HEK293 (cell line): ENCODE measurements around the gene CPNE8.

ENCODE experiments used
- CTCF ChIA-PET: fragments of 350-600 bp; formaldehyde crosslinking; extraction: SDS; loops from one replicate; lab custom pipeline; 2021; ENCODE audit warnings: antibody characterized with exemption; lab: Yijun Ruan, JAX
- POLR2A ChIA-PET: fragments of 300-600 bp; formaldehyde crosslinking; extraction: SDS; loops from one replicate; lab custom pipeline; 2020; ENCODE audit warnings: antibody characterized with exemption, inconsistent platforms; lab: Yijun Ruan, JAX
- H3K27ac ChIP-seq: fragments of 200-500 bp; sonication (Bioruptor generic); 2 replicates; pipeline ENCODE4 v1.5.1; 2014; ENCODE audit warnings: low read depth, low read length, control low read depth, inconsistent platforms; ENCODE audit errors: extremely low read depth
- H3K36me3 ChIP-seq, 2 experiments: fragments of 200-500 bp in 1 of 2; sonication (Bioruptor generic) in 1 of 2; 1 replicate in 1 of 2; 2 replicates in 1 of 2; pipeline ENCODE4 v1.5.1; 2014 to 2017; ENCODE audit warnings: inconsistent platforms in 2 of 2, low read length in 2 of 2; ENCODE audit not compliant: control insufficient read depth in 2 of 2, insufficient read depth in 1 of 2
- H3K4me1 ChIP-seq: fragments of 200-500 bp; sonication (Bioruptor generic); 2 replicates; pipeline ENCODE4 v1.5.1; 2014; ENCODE audit warnings: mild to moderate bottlenecking, low read length, inconsistent platforms; ENCODE audit not compliant: control insufficient read depth, insufficient read depth
- H3K4me3 ChIP-seq: 2 replicates; pipeline ENCODE4 v1.5.1; 2011; ENCODE audit warnings: low read depth, mild to moderate bottlenecking, control low read depth, low read length, moderate library complexity
- H3K9me3 ChIP-seq: fragments of 200-500 bp; sonication (Bioruptor generic); 2 replicates; pipeline ENCODE4 v1.5.1; 2014; ENCODE audit warnings: low read depth, low read length, inconsistent platforms; ENCODE audit not compliant: control insufficient read depth, insufficient read depth
- BCL11A ChIP-seq: fragments of 450-650 bp; formaldehyde crosslinking; IDR thresholded peaks from 2 replicates; pipeline ENCODE4 v1.5.1; 2016; ENCODE audit warnings: low read depth, missing biosample characterization, missing genetic modification characterization
- HOXC10 ChIP-seq: sonication (generic); formaldehyde crosslinking; IDR thresholded peaks from 2 replicates; pipeline ENCODE4 v1.8.1; 2023; ENCODE audit warnings: mild to moderate bottlenecking, missing genetic modification reagents
- KLF1 ChIP-seq: fragments of 450-650 bp; formaldehyde crosslinking; IDR thresholded peaks from 2 replicates; pipeline ENCODE4 v1.5.1; 2016; ENCODE audit warnings: missing biosample characterization, missing genetic modification characterization
- KLF8 ChIP-seq: fragments of 450-650 bp; formaldehyde crosslinking; IDR thresholded peaks from 2 replicates; pipeline ENCODE4 v1.5.1; 2016; ENCODE audit warnings: missing biosample characterization, missing genetic modification characterization
- OVOL3 ChIP-seq: fragments of 450-650 bp; formaldehyde crosslinking; IDR thresholded peaks from 2 replicates; pipeline ENCODE4 v1.5.1; 2016; ENCODE audit warnings: missing biosample characterization, missing genetic modification characterization
- SETDB1 ChIP-seq: IDR thresholded peaks from one replicate; pipeline ENCODE4 v1.6.1; 2017; ENCODE audit warnings: mild to moderate bottlenecking, low read length, moderate library complexity, mixed read lengths; ENCODE audit not compliant: insufficient read length
- WT1 ChIP-seq: fragments of 450-650 bp; formaldehyde crosslinking; IDR thresholded peaks from 2 replicates; pipeline ENCODE4 v1.5.1; 2016; ENCODE audit warnings: missing biosample characterization, missing genetic modification characterization
- YY2 ChIP-seq: fragments of 450-650 bp; formaldehyde crosslinking; IDR thresholded peaks from 2 replicates; pipeline ENCODE4 v1.5.1; 2016; ENCODE audit warnings: missing biosample characterization, missing genetic modification characterization
- ZBTB7A ChIP-seq: fragments of 450-650 bp; formaldehyde crosslinking; IDR thresholded peaks from 2 replicates; pipeline ENCODE4 v1.5.1; 2016; ENCODE audit warnings: low read depth, missing biosample characterization, missing genetic modification characterization
- ZFP3 ChIP-seq: fragments of 450-650 bp; formaldehyde crosslinking; IDR thresholded peaks from 2 replicates; pipeline ENCODE4 v1.5.1; 2016; ENCODE audit warnings: low read depth, missing biosample characterization, missing genetic modification characterization
- ZNF10 ChIP-seq: fragments of 450-650 bp; formaldehyde crosslinking; IDR thresholded peaks from 2 replicates; pipeline ENCODE4 v1.5.1; 2017; ENCODE audit warnings: missing biosample characterization, missing genetic modification characterization
- ZNF16 ChIP-seq: fragments of 450-650 bp; formaldehyde crosslinking; IDR thresholded peaks from 2 replicates; pipeline ENCODE4 v1.5.1; 2016; ENCODE audit warnings: low read depth, missing biosample characterization, missing genetic modification characterization
- ZNF202 ChIP-seq: fragments of 450-650 bp; formaldehyde crosslinking; IDR thresholded peaks from 2 replicates; pipeline ENCODE4 v1.5.1; 2016; ENCODE audit warnings: missing biosample characterization, missing genetic modification characterization, borderline replicate concordance
- ZNF211 ChIP-seq: fragments of 450-650 bp; formaldehyde crosslinking; IDR thresholded peaks from 2 replicates; pipeline ENCODE4 v1.5.1; 2016; ENCODE audit warnings: low read depth, missing biosample characterization, missing genetic modification characterization
- ZNF221 ChIP-seq: fragments of 450-650 bp; formaldehyde crosslinking; IDR thresholded peaks from 2 replicates; pipeline ENCODE4 v1.5.1; 2017; ENCODE audit warnings: missing biosample characterization, missing genetic modification characterization, borderline replicate concordance
- ZNF335 ChIP-seq: fragments of 450-650 bp; formaldehyde crosslinking; conservative IDR thresholded peaks from 2 replicates; pipeline ENCODE4 v1.5.1; 2016; ENCODE audit warnings: missing biosample characterization, missing genetic modification characterization
- ZNF366 ChIP-seq: fragments of 450-650 bp; formaldehyde crosslinking; conservative IDR thresholded peaks from 2 replicates; pipeline ENCODE4 v1.5.1; 2016; ENCODE audit warnings: missing biosample characterization, missing genetic modification characterization
- ZNF394 ChIP-seq: fragments of 450-650 bp; formaldehyde crosslinking; IDR thresholded peaks from 2 replicates; pipeline ENCODE4 v1.5.1; 2016; ENCODE audit warnings: missing biosample characterization, missing genetic modification characterization, mild to moderate bottlenecking, moderate library complexity, borderline replicate concordance
- ZNF423 ChIP-seq: fragments of 450-650 bp; formaldehyde crosslinking; IDR thresholded peaks from 2 replicates; pipeline ENCODE4 v1.5.1; 2016; ENCODE audit warnings: missing biosample characterization, missing genetic modification characterization
- ZNF48 ChIP-seq: fragments of 450-650 bp; formaldehyde crosslinking; IDR thresholded peaks from 2 replicates; pipeline ENCODE4 v1.5.1; 2016; ENCODE audit warnings: missing biosample characterization, missing genetic modification characterization
- ZNF501 ChIP-seq: fragments of 450-650 bp; formaldehyde crosslinking; IDR thresholded peaks from 2 replicates; pipeline ENCODE4 v1.5.1; 2016; ENCODE audit warnings: missing biosample characterization, missing genetic modification characterization
- ZNF548 ChIP-seq: fragments of 450-650 bp; formaldehyde crosslinking; IDR thresholded peaks from 2 replicates; pipeline ENCODE4 v1.5.1; 2016; ENCODE audit warnings: missing biosample characterization, missing genetic modification characterization
- ZNF623 ChIP-seq: fragments of 450-650 bp; formaldehyde crosslinking; IDR thresholded peaks from 2 replicates; pipeline ENCODE4 v1.5.1; 2016; ENCODE audit warnings: missing biosample characterization, missing genetic modification characterization
- ZNF654 ChIP-seq: fragments of 450-650 bp; formaldehyde crosslinking; IDR thresholded peaks from 2 replicates; pipeline ENCODE4 v1.5.1; 2016; ENCODE audit warnings: low read depth, missing biosample characterization, missing genetic modification characterization
- ZNF660 ChIP-seq: fragments of 450-650 bp; IDR thresholded peaks from 2 replicates; pipeline ENCODE4 v1.5.1; 2018; ENCODE audit warnings: missing biosample characterization, mild to moderate bottlenecking, missing genetic modification characterization
- ZNF670 ChIP-seq: fragments of 450-650 bp; formaldehyde crosslinking; IDR thresholded peaks from 2 replicates; pipeline ENCODE4 v1.5.1; 2016; ENCODE audit warnings: missing biosample characterization, missing genetic modification characterization, low read depth
- ZNF677 ChIP-seq: fragments of 450-650 bp; IDR thresholded peaks from 2 replicates; pipeline ENCODE4 v1.5.0; 2018; ENCODE audit warnings: missing biosample characterization, mild to moderate bottlenecking, missing genetic modification characterization, moderate library complexity
- ZXDB ChIP-seq: fragments of 450-650 bp; formaldehyde crosslinking; IDR thresholded peaks from 2 replicates; pipeline ENCODE4 v1.5.1; 2016; ENCODE audit warnings: missing biosample characterization, missing genetic modification characterization
- TF ChIP-seq, protein P1 (sequence below): fragments of 450-650 bp; formaldehyde crosslinking; IDR thresholded peaks from 2 replicates; pipeline ENCODE4 v1.5.1; 2017; ENCODE audit warnings: missing biosample characterization, missing genetic modification characterization
- TF ChIP-seq, protein P2 (sequence below): fragments of 450-650 bp; formaldehyde crosslinking; IDR thresholded peaks from 2 replicates; pipeline ENCODE4 v1.5.0; 2017; ENCODE audit warnings: missing biosample characterization, missing genetic modification characterization, borderline replicate concordance
- TF ChIP-seq, protein P3 (sequence below): fragments of 450-650 bp; formaldehyde crosslinking; IDR thresholded peaks from 2 replicates; pipeline ENCODE4 v1.5.1; 2016; ENCODE audit warnings: missing biosample characterization, missing genetic modification characterization

The CPNE8 gene

DNA sequence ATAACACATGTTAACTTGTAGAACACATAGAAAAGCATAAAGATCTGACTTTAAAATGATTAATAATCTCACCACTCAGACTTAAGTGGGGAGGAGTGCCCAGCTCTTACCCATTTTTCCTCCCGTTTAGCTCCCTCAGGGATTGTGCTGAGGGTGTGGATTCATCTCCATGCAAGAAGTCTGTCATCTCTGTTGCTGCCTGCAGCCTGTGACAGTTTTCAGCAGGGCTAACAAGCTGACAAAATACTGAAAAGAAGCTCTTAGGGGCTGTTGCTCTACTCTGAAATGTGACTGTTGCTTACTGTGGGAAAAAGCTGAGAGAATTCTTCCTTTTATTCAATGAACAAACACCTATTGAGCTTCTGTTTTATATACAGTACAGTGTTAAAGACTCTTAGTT, 216.2 kb downstream of the CPNE8 start:
- CTCF ChIA-PET, result interaction anchor here (0.5 kb wide), 1 partner anchor 19 kb away, joined by 3 read pairs; no protein-coding TSS in a partner anchor
- Histone ChIP-seq H3K4me1 (no peaks in the 10 kb centered on the region), H3K36me3 (peaks cover 0 to 5% of the 10 kb centered on the region in 2 experiments; a peak in 1 of 3 replicates), H3K9me3 (no peaks in the 10 kb centered on the region), H3K4me3 (no peak overlapping the region), H3K27ac (no peak overlapping the region)
- TF ChIP-seq YY2 (tag by site-specific recombination) (no peak), ZXDB (tag by site-specific recombination) (no peak), ZNF335 (tag by site-specific recombination) (no peak), ZNF394 (tag by site-specific recombination) (no peak), SETDB1 (no peak), BCL11A (no peak), OVOL3 (no peak), ZNF48 (no peak)
- TF ChIP-seq, protein P1, sequence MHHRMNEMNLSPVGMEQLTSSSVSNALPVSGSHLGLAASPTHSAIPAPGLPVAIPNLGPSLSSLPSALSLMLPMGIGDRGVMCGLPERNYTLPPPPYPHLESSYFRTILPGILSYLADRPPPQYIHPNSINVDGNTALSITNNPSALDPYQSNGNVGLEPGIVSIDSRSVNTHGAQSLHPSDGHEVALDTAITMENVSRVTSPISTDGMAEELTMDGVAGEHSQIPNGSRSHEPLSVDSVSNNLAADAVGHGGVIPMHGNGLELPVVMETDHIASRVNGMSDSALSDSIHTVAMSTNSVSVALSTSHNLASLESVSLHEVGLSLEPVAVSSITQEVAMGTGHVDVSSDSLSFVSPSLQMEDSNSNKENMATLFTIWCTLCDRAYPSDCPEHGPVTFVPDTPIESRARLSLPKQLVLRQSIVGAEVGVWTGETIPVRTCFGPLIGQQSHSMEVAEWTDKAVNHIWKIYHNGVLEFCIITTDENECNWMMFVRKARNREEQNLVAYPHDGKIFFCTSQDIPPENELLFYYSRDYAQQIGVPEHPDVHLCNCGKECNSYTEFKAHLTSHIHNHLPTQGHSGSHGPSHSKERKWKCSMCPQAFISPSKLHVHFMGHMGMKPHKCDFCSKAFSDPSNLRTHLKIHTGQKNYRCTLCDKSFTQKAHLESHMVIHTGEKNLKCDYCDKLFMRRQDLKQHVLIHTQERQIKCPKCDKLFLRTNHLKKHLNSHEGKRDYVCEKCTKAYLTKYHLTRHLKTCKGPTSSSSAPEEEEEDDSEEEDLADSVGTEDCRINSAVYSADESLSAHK (tag by site-specific recombination), result no peak
- POLR2A ChIA-PET, result no interaction called here

DNA sequence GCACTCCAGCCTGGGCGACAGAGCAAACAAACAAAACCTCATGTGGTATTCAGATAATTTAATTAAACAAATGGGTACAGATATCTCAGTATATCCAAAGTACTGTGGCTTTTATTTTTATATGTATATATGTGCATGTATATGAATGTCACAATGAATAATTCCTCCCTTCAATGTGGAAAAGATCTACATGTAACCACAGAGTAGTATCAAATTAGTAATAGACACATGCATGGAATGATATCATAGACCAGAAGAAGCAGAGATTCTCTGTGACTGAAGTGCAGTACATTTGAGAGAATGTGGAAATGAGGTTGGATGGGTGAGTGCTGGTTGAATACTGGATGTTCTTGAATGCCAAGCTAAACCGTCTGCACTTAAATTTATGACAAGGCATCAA, 222.9 kb downstream of the CPNE8 start:
- Histone ChIP-seq H3K9me3 (no peaks in the 10 kb centered on the region), H3K4me1 (no peaks in the 10 kb centered on the region), H3K27ac (no peak overlapping the region), H3K36me3 (peaks cover 0 to 8% of the 10 kb centered on the region in 2 experiments; a peak in 1 of 3 replicates), H3K4me3 (no peak overlapping the region)
- TF ChIP-seq KLF1 (tag by site-specific recombination), result no peak
- TF ChIP-seq ZNF548 (tag by site-specific recombination), result no peak
- TF ChIP-seq ZFP3 (tag by site-specific recombination), result no peak
- no peak for TF ChIP-seq ZBTB7A
- no peak for TF ChIP-seq HOXC10 (CRISPR knock-in tag)
- no peak for TF ChIP-seq ZNF10 (tag by site-specific recombination)
- TF ChIP-seq ZNF670 (tag by site-specific recombination), result no peak
- TF ChIP-seq ZNF660 (tag by site-specific recombination), result no peak
- TF ChIP-seq WT1 (tag by site-specific recombination), result no peak
- TF ChIP-seq ZNF501 (tag by site-specific recombination), result no peak
- no peak for TF ChIP-seq ZNF654 (tag by site-specific recombination)
- TF ChIP-seq ZNF16, result no peak
- TF ChIP-seq ZNF221, result no peak
- no peak for TF ChIP-seq KLF8
- no peak for TF ChIP-seq ZNF202 (tag by site-specific recombination)
- TF ChIP-seq ZNF677 (tag by site-specific recombination), result no peak
- CTCF ChIA-PET, result interaction anchor here (0.7 kb wide), 1 partner anchor 14 kb away, joined by 3 read pairs; no protein-coding TSS in a partner anchor
- POLR2A ChIA-PET, result no interaction called here

DNA sequence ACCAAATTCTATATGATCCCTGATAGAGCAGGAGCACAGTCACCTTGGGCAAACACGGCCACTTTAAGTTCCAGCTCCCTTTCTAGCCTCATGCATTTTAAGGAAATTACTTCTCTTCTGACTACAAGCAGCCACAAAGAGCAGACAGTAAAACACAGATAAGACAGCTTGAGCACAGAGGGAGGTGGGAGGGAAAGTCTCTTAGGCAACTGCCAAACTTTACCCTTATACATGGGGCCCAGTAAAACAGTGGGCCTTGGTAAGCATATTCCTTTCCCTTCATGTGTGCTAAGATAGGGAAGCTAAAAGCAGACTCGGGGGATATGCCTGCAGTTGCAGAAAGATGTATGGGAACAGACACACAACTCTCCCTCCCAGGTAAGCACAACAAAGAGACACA, 235.9 kb downstream of the CPNE8 start:
- no peak overlapping the region for H3K4me3 ChIP-seq
- ChIA-PET POLR2A (no interaction called here), CTCF (no interaction called here)
- no peaks in the 10 kb centered on the region; a peak in 1 of 3 replicates for H3K36me3 ChIP-seq
- no peak overlapping the region for H3K27ac ChIP-seq
- H3K9me3 ChIP-seq, result no peaks in the 10 kb centered on the region
- no peaks in the 10 kb centered on the region for H3K4me1 ChIP-seq
- TF ChIP-seq ZNF211 (no peak), ZNF548 (tag by site-specific recombination) (no peak), ZNF623 (tag by site-specific recombination) (no peak), ZNF423 (no peak), ZNF366 (tag by site-specific recombination) (no peak)
- TF ChIP-seq, protein P2, sequence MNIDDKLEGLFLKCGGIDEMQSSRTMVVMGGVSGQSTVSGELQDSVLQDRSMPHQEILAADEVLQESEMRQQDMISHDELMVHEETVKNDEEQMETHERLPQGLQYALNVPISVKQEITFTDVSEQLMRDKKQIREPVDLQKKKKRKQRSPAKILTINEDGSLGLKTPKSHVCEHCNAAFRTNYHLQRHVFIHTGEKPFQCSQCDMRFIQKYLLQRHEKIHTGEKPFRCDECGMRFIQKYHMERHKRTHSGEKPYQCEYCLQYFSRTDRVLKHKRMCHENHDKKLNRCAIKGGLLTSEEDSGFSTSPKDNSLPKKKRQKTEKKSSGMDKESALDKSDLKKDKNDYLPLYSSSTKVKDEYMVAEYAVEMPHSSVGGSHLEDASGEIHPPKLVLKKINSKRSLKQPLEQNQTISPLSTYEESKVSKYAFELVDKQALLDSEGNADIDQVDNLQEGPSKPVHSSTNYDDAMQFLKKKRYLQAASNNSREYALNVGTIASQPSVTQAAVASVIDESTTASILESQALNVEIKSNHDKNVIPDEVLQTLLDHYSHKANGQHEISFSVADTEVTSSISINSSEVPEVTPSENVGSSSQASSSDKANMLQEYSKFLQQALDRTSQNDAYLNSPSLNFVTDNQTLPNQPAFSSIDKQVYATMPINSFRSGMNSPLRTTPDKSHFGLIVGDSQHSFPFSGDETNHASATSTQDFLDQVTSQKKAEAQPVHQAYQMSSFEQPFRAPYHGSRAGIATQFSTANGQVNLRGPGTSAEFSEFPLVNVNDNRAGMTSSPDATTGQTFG, result no peak
- TF ChIP-seq, protein P3, sequence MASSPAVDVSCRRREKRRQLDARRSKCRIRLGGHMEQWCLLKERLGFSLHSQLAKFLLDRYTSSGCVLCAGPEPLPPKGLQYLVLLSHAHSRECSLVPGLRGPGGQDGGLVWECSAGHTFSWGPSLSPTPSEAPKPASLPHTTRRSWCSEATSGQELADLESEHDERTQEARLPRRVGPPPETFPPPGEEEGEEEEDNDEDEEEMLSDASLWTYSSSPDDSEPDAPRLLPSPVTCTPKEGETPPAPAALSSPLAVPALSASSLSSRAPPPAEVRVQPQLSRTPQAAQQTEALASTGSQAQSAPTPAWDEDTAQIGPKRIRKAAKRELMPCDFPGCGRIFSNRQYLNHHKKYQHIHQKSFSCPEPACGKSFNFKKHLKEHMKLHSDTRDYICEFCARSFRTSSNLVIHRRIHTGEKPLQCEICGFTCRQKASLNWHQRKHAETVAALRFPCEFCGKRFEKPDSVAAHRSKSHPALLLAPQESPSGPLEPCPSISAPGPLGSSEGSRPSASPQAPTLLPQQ (tag by site-specific recombination), result no peak
